Smooth muscle cell (in vitro differentiated cells): ENCODE results near the gene YWHAE. TPM values are rescaled to one million over a fixed set of nuclear protein-coding genes. Genes with fewer than 3 reads are reported as not detected.

Experiments used
- DNase-seq: peaks from one replicate; lab custom pipeline; 2025; ENCODE audit not compliant: unreplicated experiment; lab: John Stamatoyannopoulos, UW
- H2AFZ ChIP-seq: fragments of 200-600 bp; sonication (generic); 2 replicates; pipeline ENCODE4 v1.6.0; 2016; ENCODE audit warnings: antibody characterized with exemption, low read depth, mild to moderate bottlenecking
- H3F3A ChIP-seq: fragments of 200-600 bp; sonication (generic); 2 replicates; pipeline ENCODE4 v1.6.0; 2017; ENCODE audit warnings: antibody characterized with exemption, low read depth
- H3K27ac ChIP-seq: fragments of 200-600 bp; sonication (generic); 2 replicates; pipeline ENCODE4 v1.5.1; 2016; ENCODE audit warnings: low read depth, mild to moderate bottlenecking
- H3K27me3 ChIP-seq: fragments of 200-600 bp; sonication (generic); 2 replicates; pipeline ENCODE4 v1.6.1; 2016; ENCODE audit warnings: low read depth, mild to moderate bottlenecking
- H3K36me3 ChIP-seq: fragments of 200-600 bp; sonication (generic); 2 replicates; pipeline ENCODE4 v1.5.1; 2016; ENCODE audit warnings: low read depth
- H3K4me1 ChIP-seq: fragments of 200-600 bp; sonication (generic); 2 replicates; pipeline ENCODE4 v1.5.1; 2016; ENCODE audit warnings: low read depth
- H3K4me2 ChIP-seq: fragments of 200-600 bp; sonication (generic); 2 replicates; pipeline ENCODE4 v1.6.0; 2016; ENCODE audit warnings: mild to moderate bottlenecking
- H3K4me3 ChIP-seq: fragments of 200-600 bp; sonication (generic); 2 replicates; pipeline ENCODE4 v1.5.1; 2016; ENCODE audit warnings: mild to moderate bottlenecking
- H3K79me2 ChIP-seq: fragments of 200-600 bp; sonication (generic); 2 replicates; pipeline ENCODE4 v1.6.0; 2016; ENCODE audit warnings: low read depth, mild to moderate bottlenecking
- H3K9ac ChIP-seq: fragments of 200-600 bp; sonication (generic); 2 replicates; pipeline ENCODE4 v1.6.0; 2016; ENCODE audit warnings: low read depth
- H3K9me3 ChIP-seq: fragments of 200-600 bp; sonication (generic); replicated peaks from 2 replicates; pipeline ENCODE4 v1.5.1; 2016; ENCODE audit warnings: low read depth
- H4K20me1 ChIP-seq: fragments of 200-600 bp; sonication (generic); 2 replicates; pipeline ENCODE4 v1.6.0; 2016; ENCODE audit warnings: low read depth
- WGBS: methylation state at CpG from one replicate; pipeline ENCODE4 v1.1.7; 2016; ENCODE audit warnings: low lambda C conversion rate; 5-methylcytosine and 5-hydroxymethylcytosine counted together
- polyA plus RNA-seq: library from polyadenylated mRNA; unstranded; fragments of >200 nt; fragmentation: Nextera tagmentation; extraction: Ambion mirVana; gene quantifications from 2 replicates; pipeline ENCODE4 v1.2.1, GENCODE V29; 2016
- total RNA-seq: library from RNA; depleted of rRNA; stranded (reverse); fragments of >200 nt; gene quantifications from 2 replicates; pipeline ENCODE4 v1.2.3, GENCODE V29; 2014
- TF ChIP-seq, protein P1 (sequence below): fragments of 200-600 bp; sonication (generic); IDR thresholded peaks from 2 replicates; pipeline ENCODE4 v1.5.1; 2017; ENCODE audit warnings: borderline replicate concordance, mild to moderate bottlenecking, antibody characterized with exemption; ENCODE audit not compliant: insufficient read depth, poor library complexity, severe bottlenecking

The YWHAE gene
- total and polyA plus RNA-seq, 2 experiments from 2014 or later = 383 to 662 TPM

DNA sequence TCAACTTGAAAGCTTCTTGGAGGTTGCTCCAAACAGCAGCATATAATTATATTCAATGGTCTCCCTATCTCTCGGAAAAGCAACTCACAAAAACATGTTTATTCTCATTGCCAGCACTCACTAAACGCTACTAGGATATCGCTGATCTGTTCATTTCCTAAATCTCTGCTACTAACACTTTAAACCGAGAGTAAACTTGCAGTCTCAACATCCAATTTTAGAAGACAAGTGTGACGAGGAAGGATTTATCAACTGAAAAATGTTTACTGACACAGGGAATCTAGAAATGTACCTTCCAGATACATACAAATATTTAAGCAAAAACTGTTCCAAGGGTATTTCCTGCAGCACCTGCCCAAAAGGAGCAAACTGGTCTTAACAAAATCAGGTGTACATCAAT is 56.5 kb downstream of the YWHAE start:
- no peak overlapping the region for H3K4me2 ChIP-seq
- peaks cover 55% of the 10 kb centered on the region for H4K20me1 ChIP-seq
- no peak for DNase-seq
- H3F3A ChIP-seq = peaks cover 13% of the 10 kb centered on the region
- no peaks in the 10 kb centered on the region for H3K27me3 ChIP-seq
- peaks cover 49% of the 10 kb centered on the region for H3K79me2 ChIP-seq
- H2AFZ ChIP-seq = no peak overlapping the region
- TF ChIP-seq, protein P1, sequence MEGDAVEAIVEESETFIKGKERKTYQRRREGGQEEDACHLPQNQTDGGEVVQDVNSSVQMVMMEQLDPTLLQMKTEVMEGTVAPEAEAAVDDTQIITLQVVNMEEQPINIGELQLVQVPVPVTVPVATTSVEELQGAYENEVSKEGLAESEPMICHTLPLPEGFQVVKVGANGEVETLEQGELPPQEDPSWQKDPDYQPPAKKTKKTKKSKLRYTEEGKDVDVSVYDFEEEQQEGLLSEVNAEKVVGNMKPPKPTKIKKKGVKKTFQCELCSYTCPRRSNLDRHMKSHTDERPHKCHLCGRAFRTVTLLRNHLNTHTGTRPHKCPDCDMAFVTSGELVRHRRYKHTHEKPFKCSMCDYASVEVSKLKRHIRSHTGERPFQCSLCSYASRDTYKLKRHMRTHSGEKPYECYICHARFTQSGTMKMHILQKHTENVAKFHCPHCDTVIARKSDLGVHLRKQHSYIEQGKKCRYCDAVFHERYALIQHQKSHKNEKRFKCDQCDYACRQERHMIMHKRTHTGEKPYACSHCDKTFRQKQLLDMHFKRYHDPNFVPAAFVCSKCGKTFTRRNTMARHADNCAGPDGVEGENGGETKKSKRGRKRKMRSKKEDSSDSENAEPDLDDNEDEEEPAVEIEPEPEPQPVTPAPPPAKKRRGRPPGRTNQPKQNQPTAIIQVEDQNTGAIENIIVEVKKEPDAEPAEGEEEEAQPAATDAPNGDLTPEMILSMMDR = no peak
- no peak overlapping the region for H3K9ac ChIP-seq
- H3K4me3 ChIP-seq = no peak overlapping the region
- no peak overlapping the region for H3K27ac ChIP-seq
- H3K4me1 ChIP-seq = peaks cover 10% of the 10 kb centered on the region
- H3K9me3 ChIP-seq = no peaks in the 10 kb centered on the region
- 95% methylated on average over 5 of the region's 5 CpGs for WGBS
- H3K36me3 ChIP-seq = peaks cover 13% of the 10 kb centered on the region

DNA sequence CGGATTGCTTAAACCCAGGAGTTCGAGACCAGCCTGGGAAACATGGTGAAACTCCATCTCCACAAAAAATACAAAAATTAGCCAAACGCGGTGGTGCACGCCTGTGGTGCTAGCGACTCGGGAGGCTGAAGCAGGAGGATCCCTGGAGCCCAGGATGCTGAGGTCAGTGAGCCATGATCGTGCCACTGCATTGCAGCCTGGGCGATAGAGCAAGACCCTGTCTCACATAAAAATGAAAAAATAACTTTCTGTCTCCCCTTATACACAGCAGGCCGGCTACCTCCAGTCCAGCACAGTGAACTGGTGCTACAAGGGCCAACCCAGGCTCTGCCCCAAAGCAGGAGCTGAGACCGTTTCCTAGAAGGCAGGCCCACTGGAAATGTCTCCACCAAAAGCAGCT is 59.7 kb downstream of the YWHAE start:
- Histone ChIP-seq H3K9ac (no peak overlapping the region), H3K9me3 (no peaks in the 10 kb centered on the region), H3K27me3 (no peaks in the 10 kb centered on the region), H3K79me2 (peaks cover 17% of the 10 kb centered on the region), H3K4me3 (no peak overlapping the region), H3K36me3 (peaks cover 13% of the 10 kb centered on the region), H2AFZ (no peak overlapping the region), H3K4me2 (no peak overlapping the region), H3K27ac (no peak overlapping the region), H3F3A (peaks cover 5% of the 10 kb centered on the region), H4K20me1 (peaks cover 30% of the 10 kb centered on the region), H3K4me1 (peaks cover 2% of the 10 kb centered on the region)
- TF ChIP-seq, protein P1 = no peak
- no peak for DNase-seq
- WGBS = 98% methylated on average over 11 of the region's 11 CpGs

GRCh38 chr17:1331708-1332107 is 68.3 kb downstream of the YWHAE start:
- 84% methylated on average over 8 of the region's 8 CpGs for WGBS
- Histone ChIP-seq H3K36me3 (no peaks in the 10 kb centered on the region), H4K20me1 (peaks cover 11% of the 10 kb centered on the region), H3K27me3 (no peaks in the 10 kb centered on the region), H3K4me3 (no peak overlapping the region), H3K9me3 (no peaks in the 10 kb centered on the region), H3K79me2 (no peaks in the 10 kb centered on the region), H3F3A (no peaks in the 10 kb centered on the region), H2AFZ (no peak overlapping the region), H3K27ac (no peak overlapping the region), H3K4me1 (no peaks in the 10 kb centered on the region), H3K9ac (no peak overlapping the region), H3K4me2 (no peak overlapping the region)
- no peak for DNase-seq
- TF ChIP-seq, protein P1 = no peak

- Histone ChIP-seq H3F3A (no peaks in the 10 kb centered on the region), H3K27me3 (no peaks in the 10 kb centered on the region), H3K9me3 (no peaks in the 10 kb centered on the region), H3K36me3 (no peaks in the 10 kb centered on the region), H3K4me2 (no peak overlapping the region), H2AFZ (no peak overlapping the region), H3K4me3 (no peak overlapping the region), H3K9ac (no peak overlapping the region), H3K27ac (no peak overlapping the region), H3K79me2 (no peaks in the 10 kb centered on the region), H3K4me1 (no peaks in the 10 kb centered on the region), H4K20me1 (peaks cover 11% of the 10 kb centered on the region)
- TF ChIP-seq, protein P1 = no peak
- DNase-seq = no peak
- 90% methylated on average over 11 of the region's 12 CpGs for WGBS
Measured at GRCh38 chr17:1329745-1330343, 70.2 kb downstream of the YWHAE start.
